HT-29 (cell line): ENCODE data around the gene SAMHD1. TPM values are rescaled to one million over a fixed set of nuclear protein-coding genes. Genes with fewer than 3 reads are reported as not detected.
A peak's percentile ranks its signal among the peaks of the same experiment; 100 is the strongest.
"Not testable (repeated sequence)": the region's sequence is repeated elsewhere in the genome, so short reads cannot be mapped to it uniquely, and the experiment has no call there.

Experiments used
- DNase-seq: peaks from one replicate; pipeline ENCODE4 v3.0.0-alpha.2; 2015; ENCODE audit warnings: low spot score
- total RNA-seq: library from RNA; depleted of rRNA; stranded (reverse); fragments of >200 nt; shearing (Covaris generic); gene quantifications from 2 replicates; pipeline ENCODE4 v1.2.3, GENCODE V29; 2014

The SAMHD1 gene
- total RNA-seq, 1 experiment from 2014 or later = 17.0 TPM

DNA sequence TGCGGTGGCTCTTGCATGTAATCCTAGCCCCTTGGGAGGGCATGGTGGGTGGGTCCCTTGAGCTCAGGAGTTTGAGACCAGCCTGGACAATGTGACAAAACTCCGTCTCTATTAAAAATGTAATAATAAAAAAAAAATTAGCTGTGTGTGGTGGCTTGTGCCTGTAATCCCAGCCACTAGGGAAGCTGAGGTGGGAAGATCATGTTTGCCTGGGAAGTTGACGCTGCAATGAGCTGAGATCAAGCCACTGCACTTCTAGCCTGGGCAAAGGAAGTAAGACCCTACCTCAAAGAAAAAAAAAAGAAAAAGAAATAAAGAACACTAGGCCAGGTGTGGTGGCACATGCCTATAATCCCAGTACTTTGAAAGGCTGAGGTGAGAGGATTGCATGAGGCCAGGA lies 4.5 kb upstream of the SAMHD1 start:
- DNase-seq = no peak

DNA sequence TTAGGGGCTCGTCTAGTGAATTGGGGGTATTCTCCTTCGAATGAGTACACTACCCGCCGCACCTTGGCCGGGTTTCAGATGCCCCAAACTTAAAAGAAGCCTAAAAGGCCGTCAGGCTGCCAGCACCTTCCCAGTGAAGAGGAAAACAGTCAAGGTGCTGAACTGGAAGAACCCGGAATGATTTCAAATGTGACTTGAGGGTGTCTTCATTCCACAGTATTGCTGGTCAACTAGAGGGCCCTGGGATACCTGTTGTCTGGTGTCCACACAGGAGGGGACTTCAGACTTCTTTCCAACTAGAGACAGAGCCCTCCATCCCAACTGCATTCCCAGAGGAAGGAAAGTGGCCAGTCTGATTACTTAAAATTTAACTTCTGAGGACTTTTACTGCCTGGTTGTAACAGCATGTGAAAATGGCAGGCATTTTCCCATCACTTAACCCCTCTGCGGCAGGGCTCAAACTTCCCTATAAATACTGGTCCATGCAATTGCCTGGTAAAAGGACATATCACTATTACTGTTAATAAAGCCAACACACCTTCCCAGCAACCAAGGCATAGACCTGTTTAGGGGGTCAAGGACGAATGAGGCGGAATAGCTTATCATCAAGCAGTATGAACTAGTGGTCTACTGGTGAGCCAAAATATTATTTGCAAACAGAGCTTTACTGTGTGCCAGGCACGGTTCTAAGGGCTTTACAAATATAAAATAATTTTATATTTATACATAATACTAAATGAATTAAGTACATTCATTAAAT lies 651 bp upstream of the SAMHD1 start:
- DNase-seq = no peak

DNA sequence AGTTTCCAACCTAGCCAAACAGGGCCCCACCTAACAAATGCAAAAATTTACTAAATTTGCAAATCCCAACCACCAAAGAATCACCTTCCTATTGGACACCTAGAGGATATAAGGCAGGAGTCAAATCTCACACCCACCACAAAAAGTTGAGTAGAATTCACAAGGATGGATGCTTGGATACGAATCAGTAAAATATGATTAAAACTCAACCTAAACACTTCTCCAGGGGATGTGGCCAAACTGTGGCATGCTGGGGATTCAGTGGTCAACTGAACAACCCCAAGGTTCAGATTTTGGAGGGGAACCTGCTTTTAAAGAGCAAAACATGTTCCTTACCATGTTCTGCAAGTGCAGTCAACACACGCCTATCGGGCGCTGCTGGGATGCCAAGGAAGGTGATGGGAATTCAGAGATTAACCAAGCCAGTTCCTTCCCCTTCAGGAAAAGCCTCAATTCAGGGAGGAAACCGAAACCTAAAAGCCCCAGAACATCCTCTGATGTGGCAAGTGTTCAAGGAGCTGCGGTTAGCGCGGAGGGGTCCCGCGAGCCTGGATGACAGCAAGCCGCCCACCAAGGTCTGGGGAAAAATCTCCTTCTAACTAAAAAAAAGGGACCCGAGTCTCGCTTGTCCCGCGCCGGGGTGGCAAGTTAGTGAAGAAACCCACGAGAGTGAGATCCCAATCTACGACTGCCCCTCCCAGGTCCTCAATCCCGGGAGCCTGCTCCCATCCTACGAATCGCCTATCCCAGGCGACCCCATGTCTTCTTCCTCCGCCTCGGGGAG lies 902 bp downstream of the SAMHD1 start:
- DNase-seq = peak; percentile 57

DNA sequence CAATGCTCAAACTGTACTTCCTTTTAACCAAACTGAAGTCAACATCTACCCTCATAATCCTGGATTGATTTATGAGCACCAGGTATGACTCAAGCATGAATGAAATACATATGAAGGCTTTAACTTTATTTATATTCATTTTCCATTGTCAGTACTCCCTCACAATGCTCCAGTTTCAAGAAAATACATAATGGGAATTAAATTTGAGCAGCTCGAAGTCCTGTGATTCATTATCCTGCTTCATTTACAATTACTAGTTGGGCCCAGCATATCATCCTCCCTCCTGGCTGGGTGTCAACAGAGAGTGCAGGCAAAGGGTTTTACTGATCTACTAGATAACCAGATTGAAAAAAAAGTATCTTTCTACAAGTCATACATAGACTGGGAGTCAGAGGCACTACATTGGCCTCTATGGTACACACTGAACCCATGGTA lies 10.1 kb downstream of the SAMHD1 start:
- DNase-seq = peak; percentile 36

DNA sequence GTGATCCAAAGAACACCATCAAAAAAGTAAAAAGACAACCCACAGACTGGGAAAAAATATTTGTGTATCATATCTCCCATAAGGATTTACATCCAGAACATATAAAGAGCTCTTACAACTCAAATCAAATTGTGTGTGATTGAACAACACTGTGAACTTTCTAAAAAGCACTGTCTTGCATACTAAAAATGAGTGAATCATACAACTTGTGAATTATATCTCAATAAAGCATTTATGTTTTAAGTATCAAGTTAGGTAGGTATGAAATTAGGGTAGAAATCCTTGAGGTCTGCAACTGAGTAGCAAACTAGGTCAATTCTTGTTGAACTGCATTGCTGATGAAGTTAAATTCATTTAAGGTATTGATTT lies 14.1 kb downstream of the SAMHD1 start:
- no peak for DNase-seq

DNA sequence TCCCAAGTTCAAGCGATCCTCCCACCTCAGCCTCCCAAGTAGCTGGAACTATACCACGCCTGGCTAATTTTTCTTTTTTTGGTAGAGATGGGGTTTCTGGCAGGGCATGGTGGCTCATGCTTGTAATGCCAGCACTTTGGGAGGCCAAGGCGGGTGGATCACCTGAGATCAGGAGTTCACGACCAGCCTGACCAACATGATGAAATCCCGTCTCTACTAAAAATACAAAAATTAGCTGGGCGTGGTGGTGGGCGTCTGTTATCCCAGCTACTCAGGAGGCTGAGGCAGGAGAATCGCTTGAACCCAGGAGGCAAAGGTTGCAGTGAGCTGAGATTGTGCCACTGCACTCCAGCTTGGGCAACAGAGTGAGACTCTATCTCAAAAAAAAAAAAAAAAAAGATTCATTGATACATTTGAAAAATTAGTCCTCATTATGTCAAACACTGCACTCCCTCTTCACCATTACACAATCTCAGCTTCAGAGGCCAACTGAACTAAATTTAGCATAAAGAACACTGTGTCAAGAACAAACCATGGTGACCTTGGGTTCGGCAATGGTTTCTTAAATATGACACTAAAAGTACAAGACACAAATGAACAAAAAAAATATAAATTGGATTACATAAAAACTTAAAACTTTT lies 14.6 kb downstream of the SAMHD1 start:
- DNase-seq = not testable (repeated sequence)

DNA sequence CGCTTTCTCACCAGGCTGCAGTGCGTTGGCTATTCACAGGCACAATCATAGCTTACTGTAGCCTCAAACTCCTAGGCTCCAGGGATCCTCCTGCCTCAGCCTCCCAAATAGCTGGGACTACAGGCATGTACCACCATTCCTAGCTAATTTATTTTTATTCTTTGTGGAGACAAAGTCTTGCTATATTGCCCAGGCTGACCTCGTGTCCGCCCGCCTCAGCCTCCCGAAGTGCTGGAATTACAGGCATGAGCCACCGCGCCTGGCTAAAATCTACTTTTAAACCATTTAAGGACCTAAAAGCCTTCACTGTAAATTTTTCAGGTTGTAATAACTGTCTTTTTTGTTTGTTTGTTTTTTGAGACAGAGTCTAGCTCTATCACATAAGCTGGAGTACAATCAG lies 15.2 kb downstream of the SAMHD1 start:
- no peak for DNase-seq

DNA sequence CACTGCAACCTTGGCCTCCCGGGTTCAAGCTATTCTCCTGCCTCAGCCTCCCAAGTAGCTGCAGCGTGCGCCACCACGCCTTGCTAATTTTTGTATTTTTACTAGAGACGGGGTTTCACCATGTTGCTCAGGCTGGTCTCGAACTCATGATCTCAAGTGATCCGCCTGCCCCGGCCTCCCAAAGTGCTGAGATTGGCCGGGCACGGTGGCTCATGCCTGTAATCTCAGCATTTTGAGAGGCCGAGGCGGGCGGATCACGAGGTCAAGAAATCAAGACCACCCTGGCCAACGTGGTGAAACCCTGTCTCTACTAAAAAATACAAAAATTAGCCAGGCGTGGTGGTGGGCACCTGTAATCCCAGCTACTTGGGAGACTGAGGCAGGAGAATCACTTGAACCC lies 17.9 kb downstream of the SAMHD1 start:
- not testable (repeated sequence) for DNase-seq

DNA sequence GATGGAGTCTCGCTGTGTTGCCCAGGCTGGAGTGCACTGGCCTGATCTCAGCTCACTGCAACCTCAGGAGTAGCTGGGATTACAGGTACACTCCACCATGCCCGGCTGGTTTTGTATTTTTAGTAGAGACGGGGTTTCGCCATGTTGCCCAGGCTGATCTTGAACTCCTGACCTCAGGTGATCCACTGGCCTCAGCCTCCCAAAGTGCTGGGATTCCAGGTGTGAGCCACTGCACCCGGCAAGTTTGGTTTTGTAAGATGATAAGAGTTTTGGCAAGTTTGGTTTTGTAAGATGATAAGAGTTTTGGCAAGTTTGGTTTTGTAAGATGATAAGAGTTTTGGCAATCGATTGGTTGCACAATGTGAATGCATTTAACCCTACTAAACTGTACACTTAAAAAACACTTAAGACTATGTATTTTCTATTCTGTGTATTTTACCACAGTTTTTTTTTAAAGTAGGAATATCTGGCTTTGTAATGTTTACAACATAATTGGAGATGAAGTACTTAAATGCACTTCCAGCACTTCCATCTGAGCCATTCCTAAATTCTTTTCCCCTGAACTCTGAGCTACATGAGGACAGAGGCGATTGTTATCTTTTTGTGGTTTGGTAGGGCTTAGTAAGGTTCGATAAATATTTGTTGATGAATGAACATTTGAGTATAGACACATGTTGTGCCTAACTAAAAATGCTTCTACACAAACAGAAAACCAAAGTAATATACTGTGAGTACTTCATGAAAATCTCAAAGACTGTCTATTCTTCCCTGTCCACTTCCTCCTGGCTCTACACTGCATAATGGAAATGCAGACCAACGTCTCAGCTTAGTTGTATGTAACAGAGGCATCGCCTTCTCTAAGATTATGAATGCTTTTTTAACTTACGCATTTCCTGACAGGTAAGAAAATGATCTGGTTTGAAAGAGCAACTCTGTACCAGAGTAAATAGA lies 18.8 kb downstream of the SAMHD1 start:
- DNase-seq = no peak

DNA sequence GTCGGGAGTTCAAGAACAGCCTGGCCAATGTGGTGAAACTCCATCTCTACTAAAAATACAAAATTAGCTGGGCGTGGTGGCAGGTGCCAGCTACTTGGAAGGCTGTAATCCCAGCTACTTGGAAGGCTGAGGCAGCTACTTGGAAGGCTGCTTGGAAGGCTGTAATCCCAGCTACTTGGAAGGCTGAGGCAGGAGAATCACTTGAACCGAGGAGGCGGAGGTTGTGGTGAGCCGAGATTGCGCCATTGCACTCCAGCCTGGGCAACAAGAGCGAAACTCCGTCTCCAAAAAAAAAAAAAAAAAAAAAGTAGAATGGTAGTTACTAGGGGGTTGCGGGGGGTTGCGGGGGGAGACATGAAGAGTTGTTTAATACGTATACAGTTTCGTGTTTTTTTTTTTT lies 19.4 kb downstream of the SAMHD1 start:
- not testable (repeated sequence) for DNase-seq

DNA sequence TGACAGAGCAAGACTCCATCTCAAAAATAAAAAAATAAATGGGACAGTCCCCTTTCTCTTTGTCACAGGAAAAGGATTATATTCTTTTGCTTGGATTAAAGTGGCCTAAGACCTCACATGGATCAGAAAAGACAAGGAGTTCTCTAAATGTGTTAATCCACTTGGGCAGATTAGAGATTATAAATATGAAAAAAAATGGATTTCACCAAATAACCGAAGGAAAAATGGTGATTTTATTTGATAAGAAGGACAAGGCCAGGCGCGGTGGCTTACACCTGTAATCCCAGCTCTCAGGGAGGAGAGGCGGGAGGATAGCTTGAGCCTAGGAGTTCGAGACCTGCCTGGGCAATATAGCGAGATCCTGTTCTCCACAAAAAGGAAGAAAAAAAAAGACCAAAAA lies 21.8 kb downstream of the SAMHD1 start:
- no peak for DNase-seq

DNA sequence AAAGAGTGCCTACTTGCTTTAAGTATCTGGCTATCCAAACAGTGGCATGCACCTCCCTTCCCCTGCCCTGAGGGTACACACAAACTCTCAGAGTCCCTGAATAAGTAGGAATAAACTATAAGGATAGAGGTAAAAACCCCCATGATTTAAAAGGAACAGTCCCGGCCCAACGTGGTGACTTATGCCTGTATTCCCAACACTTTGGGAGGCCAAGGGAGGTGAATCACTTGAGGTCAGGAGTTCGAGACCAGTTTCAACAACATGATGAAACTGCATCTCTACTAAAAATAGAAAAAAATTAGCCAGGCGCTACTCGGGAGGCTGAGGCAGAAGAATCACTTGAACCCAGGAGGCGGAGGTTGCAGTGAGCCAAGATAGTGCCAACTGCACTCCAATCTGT lies 22.2 kb downstream of the SAMHD1 start:
- no peak for DNase-seq

DNA sequence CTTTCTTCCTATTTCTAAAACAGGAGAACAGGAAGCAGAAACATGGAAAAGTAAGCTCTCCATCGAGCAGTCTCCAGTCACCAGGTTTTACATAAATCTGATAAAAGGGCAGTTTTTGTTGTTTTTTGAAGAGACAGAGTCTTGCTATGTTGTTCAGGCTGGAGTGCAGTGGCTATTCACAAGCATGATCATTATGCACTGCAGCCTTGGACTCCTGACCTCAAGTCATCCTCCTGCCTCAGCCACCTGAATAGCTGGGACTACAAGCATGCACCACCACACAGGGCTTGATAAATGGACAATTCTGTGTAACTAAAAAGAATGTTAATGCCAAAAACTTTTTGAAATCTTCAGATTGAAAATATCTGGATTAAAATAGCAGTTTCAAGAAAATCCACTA lies 23.8 kb downstream of the SAMHD1 start:
- no peak for DNase-seq

DNA sequence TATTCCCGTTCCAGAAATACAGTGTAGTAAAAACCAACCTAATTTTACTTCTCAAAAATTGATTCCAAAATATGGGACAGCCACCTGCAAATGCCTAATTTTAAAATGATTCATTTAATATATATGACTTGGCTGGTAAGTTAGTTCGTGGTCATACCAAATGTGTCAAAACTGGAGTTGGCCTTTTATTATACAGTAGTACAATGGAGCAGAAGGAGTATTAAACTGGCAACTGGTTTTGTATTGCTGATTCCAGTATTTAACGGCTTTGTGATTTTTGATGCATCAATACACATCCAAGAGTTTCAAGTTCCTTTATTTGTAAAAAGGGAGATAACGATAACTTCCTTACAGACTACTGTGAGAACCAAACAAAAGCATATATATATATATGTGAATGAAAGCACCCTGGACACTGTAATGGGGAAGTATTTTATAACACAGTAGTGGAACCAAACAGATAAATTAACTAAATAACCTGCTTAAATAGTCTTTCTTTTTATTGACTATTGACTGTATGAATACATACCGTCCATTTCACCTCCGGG lies 24.8 kb downstream of the SAMHD1 start:
- no peak for DNase-seq

DNA sequence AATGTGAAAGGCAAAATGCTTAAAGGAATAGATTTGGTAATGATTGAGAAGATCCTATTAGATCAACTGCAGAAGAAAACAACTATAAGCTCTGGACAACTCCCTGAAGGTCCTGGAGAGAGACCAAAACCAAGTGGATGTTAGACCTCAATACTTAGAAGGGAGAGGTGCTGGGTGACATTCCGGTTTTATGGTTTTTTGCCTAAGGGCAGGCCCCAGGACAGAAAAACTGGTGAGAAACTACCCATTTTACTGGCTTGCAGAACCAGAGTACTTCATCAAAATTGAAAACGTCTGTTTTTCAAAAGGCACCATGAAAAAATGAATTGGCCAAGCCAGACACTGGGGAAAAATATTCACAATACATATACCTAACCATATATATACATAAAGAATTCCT lies 26.3 kb downstream of the SAMHD1 start:
- no peak for DNase-seq

DNA sequence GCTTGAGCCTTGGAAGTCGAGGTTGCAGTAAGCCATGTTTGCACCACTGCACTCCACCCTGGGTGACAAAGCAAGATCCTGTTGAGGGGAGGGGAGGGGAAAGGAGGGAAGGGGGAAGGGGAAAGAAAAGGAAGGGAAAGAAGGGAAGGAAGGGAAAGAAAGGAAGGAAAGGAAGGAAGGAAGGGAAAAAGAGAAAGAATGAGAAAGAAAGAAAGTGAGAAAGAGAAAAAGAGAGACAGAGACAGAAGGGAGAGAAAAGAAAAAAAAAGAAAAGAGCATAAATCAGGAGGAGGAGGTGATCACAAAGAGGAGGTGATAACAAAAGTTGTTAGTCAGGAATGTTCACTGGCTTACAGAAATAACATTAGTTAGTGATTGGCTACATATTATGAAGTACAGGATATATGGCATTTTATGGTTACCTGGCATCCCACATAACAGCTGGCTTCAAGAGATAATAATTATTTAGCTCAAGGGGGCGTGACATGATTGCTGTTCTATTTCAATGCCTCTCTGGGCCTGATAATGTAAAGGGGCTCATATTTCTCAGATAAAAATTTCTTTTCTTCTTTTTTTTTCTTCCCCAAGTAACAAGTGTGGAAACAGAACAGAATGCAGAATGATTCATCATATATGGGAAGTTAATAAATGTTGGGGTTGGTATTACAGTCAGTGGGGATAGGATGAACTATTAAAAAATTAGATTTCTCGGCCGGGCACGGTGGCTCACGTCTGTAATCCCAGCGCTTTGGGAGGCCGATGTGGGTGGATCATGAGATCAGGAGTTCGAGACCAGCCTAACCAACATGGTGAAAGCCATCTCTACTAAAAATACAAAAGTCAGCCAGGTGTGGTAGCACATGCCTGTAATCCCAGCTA lies 27.1 kb downstream of the SAMHD1 start:
- peak; percentile 25 for DNase-seq

DNA sequence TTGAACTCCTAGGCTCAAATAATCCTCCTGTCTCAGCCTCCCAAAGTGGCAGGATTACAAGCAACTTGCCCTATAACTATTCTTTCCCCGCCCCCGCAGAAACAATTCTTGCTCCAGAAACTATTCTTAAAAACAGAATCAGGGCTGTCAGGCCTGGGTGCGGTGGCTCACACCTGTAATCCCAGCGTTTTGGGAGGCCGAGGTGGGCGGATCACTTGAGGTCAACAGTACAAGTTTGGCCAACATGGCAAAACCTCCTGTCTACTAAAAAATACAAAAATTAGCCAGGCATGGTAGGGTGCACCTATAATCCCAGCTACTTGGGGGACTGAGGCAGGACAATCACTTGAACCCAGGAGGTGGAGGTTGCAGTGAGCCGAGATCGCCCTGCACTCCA lies 31.2 kb downstream of the SAMHD1 start:
- DNase-seq = no peak

DNA sequence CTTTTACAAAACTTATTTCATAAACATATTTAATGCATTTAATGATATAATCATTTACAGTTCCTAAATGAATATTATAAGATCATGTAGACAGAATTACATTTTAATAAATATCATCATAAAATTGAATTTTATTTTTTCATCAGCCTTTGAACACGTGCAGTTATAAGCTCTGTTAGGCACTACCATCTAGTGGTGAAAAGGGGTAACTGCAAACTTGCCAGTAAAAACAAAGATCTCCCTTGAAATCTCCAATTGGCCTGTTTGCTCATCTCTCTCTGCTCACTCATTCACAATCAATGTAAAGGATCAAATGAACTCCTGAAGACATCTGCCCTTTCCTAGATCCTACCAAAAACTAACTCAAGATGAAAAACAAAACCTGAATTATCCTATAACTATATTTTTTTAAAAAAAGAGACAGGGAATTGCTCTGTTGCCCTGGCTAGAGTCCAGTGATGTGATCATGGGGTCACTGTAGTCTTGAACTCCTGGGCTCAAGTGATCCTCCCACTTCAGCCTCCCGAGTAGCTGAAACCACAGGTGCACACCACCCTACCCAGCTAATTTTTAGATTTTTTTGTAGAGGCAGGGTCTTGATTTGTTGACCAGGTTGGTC lies 31.7 kb downstream of the SAMHD1 start:
- peak; percentile 86 for DNase-seq

DNA sequence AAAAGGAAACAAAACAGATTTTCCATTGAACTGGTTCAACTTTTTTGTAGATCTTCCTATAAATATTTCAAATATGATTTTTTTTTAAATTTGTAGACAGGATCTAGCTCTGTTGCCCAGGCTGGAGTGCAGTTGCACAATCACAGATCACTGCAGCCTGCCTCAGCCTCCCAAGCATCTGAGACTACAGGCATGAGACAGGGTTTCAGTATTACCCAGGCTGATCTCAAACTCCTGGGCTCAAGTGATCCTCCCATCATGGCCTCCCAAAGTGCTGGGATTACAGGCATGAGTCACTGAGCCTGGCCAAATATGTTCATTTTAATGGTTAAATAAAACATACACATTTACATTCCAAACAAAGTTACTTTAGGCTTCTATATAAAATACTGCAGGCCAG lies 33.6 kb downstream of the SAMHD1 start:
- DNase-seq = no peak

DNA sequence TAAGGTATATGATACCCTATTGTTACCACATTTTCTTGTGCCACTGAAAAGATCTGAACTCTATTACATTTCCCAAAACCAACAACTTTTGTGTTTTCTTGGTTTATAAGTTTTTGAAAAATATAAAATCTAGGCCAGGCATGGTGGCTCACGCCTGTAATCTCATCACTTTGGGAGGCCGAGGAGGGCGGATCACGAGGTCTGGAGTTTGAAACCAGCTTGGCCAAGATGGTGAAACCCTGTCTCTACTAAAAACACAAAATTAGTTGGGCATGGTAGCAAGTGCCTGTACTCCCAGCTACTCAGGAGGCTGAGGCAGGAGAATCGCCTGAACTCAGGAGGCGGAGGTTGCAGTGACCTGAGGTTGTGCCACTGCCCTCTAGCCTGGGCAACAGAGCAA lies 34.3 kb downstream of the SAMHD1 start:
- DNase-seq = no peak
